ENCODE measurements around the gene APBB2. TPM values are rescaled to one million over a fixed set of nuclear protein-coding genes. Genes with fewer than 3 reads are reported as not detected.

The APBB2 gene
- total and polyA plus RNA-seq, 2 of the 4 experiments (the other 2 are of a cell fraction), result 47.9 to 75.5 TPM

DNA sequence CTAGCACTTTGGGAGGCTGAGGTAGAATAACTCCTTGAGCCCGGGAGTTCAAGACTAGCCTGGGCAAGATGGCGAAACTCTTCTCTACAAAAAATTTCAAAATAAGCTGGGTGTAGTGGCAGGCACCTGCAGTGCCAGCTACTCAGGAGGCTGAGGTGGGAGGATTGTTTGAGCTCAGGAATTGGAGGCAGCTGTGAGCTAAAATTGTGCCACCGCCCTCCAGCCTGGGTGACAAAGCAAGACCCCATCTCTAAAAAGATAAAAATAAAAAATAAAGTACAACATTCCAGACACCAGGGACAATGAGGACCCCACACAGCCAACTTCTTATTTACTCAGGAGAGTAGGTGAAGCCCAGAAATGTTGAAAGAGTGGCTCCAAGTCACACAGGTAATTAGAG lies 53.0 kb downstream of the APBB2 start:
- no peak overlapping the region for H3K56ac ChIP-seq (ENCODE audit: extremely low read depth, insufficient read depth, low read length)
- intact Hi-C loops (cut with micrococcal nuclease) (no loop called here), in situ Hi-C loops (cut with MboI; ENCODE audit: low sequenced_read_pairs) (no loop called here), dilution Hi-C loops (cut with HindIII; ENCODE audit: low sequenced_read_pairs, unreplicated experiment) (no loop called here)
- no peak overlapping the region for H2AK9ac ChIP-seq (replicated peaks; ENCODE audit: low read depth, low read length, poor library complexity)
- no peak overlapping the region; the same call in 1 of the 2 replicates for H3K18ac ChIP-seq (ENCODE audit: low read depth, low read length)
- DNase-seq (no peak), ATAC-seq (ENCODE audit: low read depth) (no peak)
- H3K79me1 ChIP-seq (ENCODE audit: low read depth in 1 of 2, low read length in 2 of 2), result peaks cover 33 to 68% of the 10 kb centered on the region in 2 experiments
- no peak overlapping the region for H4K8ac ChIP-seq (ENCODE audit: low read depth in 2 of 2, low read length in 2 of 2)
- H3K4me3 ChIP-seq (ENCODE audit: insufficient read depth, low read depth, low read length), result no peak overlapping the region
- H2AFZ ChIP-seq (replicated peaks; ENCODE audit: low read length, poor library complexity), result no peak overlapping the region
- H2BK120ac ChIP-seq (ENCODE audit: low read depth, low read length), result no peak overlapping the region
- no peak overlapping the region for H2BK15ac ChIP-seq (ENCODE audit: low read depth, low read length)
- peaks cover 16% of the 10 kb centered on the region for H3K4me1 ChIP-seq (ENCODE audit: control insufficient read depth, insufficient read depth, low read length)
- POLR2A ChIA-PET (ENCODE audit: unreplicated experiment), result interaction anchor here (0.6 kb wide), 1 partner anchor 62 kb away, joined by 8 read pairs; no protein-coding TSS in a partner anchor
- TF ChIP-seq BHLHE40 (IDR thresholded peaks at IDR 0.05; ENCODE audit: low read depth, low read length) (no peak), RCOR1 (IDR thresholded peaks at IDR 0.05; ENCODE audit: insufficient replicate concordance, low read length) (no peak)
- TF ChIP-seq, protein P1, sequence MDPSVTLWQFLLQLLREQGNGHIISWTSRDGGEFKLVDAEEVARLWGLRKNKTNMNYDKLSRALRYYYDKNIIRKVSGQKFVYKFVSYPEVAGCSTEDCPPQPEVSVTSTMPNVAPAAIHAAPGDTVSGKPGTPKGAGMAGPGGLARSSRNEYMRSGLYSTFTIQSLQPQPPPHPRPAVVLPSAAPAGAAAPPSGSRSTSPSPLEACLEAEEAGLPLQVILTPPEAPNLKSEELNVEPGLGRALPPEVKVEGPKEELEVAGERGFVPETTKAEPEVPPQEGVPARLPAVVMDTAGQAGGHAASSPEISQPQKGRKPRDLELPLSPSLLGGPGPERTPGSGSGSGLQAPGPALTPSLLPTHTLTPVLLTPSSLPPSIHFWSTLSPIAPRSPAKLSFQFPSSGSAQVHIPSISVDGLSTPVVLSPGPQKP (IDR thresholded peaks at IDR 0.05; ENCODE audit: borderline replicate concordance, low read depth, low read length), result no peak
- CTCF ChIA-PET, result interaction anchor here (0.7 to 1.0 kb wide), 2 partner anchors 43 to 211 kb away, joined by 3 read pairs; no protein-coding TSS in a partner anchor
- no peak overlapping the region for H3K14ac ChIP-seq (replicated peaks; ENCODE audit: low read depth, low read length)
- H3K9me1 ChIP-seq (ENCODE audit: insufficient read depth, low read length), result peaks cover 21% of the 10 kb centered on the region
- H3K27ac ChIP-seq (ENCODE audit: insufficient read depth, low read length), result no peak overlapping the region
- no peak overlapping the region for H3K23ac ChIP-seq (ENCODE audit: low read depth, low read length)
- H3K4ac ChIP-seq (ENCODE audit: low read depth, low read length), result no peak overlapping the region
- H3K36me3 ChIP-seq (ENCODE audit: control insufficient read depth, insufficient read depth, low read length), result no peaks in the 10 kb centered on the region
- no peak overlapping the region for H3K9ac ChIP-seq (ENCODE audit: low read depth, low read length)
- H2BK5ac ChIP-seq (ENCODE audit: low read depth, low read length, poor library complexity, severe bottlenecking), result no peak overlapping the region
- H3K27me3 ChIP-seq (ENCODE audit: control insufficient read depth, insufficient read depth, low read length), result no peaks in the 10 kb centered on the region
- no peak overlapping the region for H4K5ac ChIP-seq (ENCODE audit: low read depth, low read length)
- peaks cover 14% of the 10 kb centered on the region for H4K20me1 ChIP-seq (ENCODE audit: insufficient read depth, low read length)
- WGBS, 2 experiments (ENCODE audit: extremely low coverage in 2 of 2, insufficient read length in 1 of 2), result no CpG with 5 or more reads among the region's 3 CpGs
- H2AK5ac ChIP-seq (ENCODE audit: low read depth, low read length), result 0 out of 2 replicates have a peak overlapping the region, but pooled peaks have one; percentile 17
- no TSS peak for BruUV-seq (replicated peaks)
- H3K4me2 ChIP-seq (ENCODE audit: low read depth, low read length), result no peak overlapping the region
- H2BK20ac ChIP-seq (ENCODE audit: low read depth, low read length), result no peak overlapping the region
- no peak overlapping the region for H4K91ac ChIP-seq (ENCODE audit: insufficient read depth, low read depth, low read length)
- H3K9me3 ChIP-seq (ENCODE audit: control insufficient read depth, insufficient read depth, low read length), result no peaks in the 10 kb centered on the region

Measured in IMR-90 (cell line).